Endothelial cell of umbilical vein (primary cell): ENCODE measurements around the gene GP9. TPM values are rescaled to one million over a fixed set of nuclear protein-coding genes. Genes with fewer than 3 reads are reported as not detected.

Experiments used
- Bru-seq: library from RNA; stranded (reverse); fragments of 400-500 nt; gene quantifications from one replicate; lab custom pipeline; 2021; lab: Mats Ljungman, UMichigan
- BruChase-seq, 2 experiments: library from RNA; stranded (reverse); fragments of 400-500 nt; gene quantifications; one replicate each; lab custom pipeline; 2021; lab: Mats Ljungman, UMichigan
- BruUV-seq: library from RNA; stranded (reverse); fragments of 400-500 nt; replicated peaks from 2 replicates; lab custom pipeline; 2021; lab: Mats Ljungman, UMichigan
- CTCF ChIA-PET: fragments of 300-600, 350-600 bp; sonication (Branson Sonifier 250); formaldehyde crosslinking; loops from one replicate; lab custom pipeline; 2021; ENCODE audit warnings: antibody characterized with exemption, inconsistent platforms; lab: Charles Lee
- POLR2A ChIA-PET: fragments of 300-600, 350-600 bp; sonication (Branson Sonifier 250); formaldehyde crosslinking; loops from one replicate; lab custom pipeline; 2021; ENCODE audit warnings: antibody characterized with exemption, inconsistent platforms; lab: Charles Lee
- DNase-seq: peaks from one replicate; pipeline ENCODE4 v3.0.0-alpha.2; 2011; ENCODE audit warnings: low read depth, low spot score
- FAIRE-seq: peaks from 2 replicates; lab custom pipeline; 2011; peaks lifted over from hg19 to GRCh38; lab: Jason Lieb, UNC
- H2AFZ ChIP-seq: 2 replicates; pipeline ENCODE4 v1.6.0; 2012; ENCODE audit warnings: low read depth, low read length, control low read depth, inconsistent platforms
- H3K27ac ChIP-seq: 2 replicates; pipeline ENCODE4 v1.5.1; 2011; ENCODE audit warnings: low read depth, mild to moderate bottlenecking, control low read depth, low read length, moderate library complexity; ENCODE audit not compliant: insufficient read depth
- H3K27me3 ChIP-seq, 2 experiments: 2 replicates each; pipeline versions ENCODE4 v1.6.0 to v1.6.1; 2011; ENCODE audit warnings: low read length in 2 of 2, mixed read lengths in 1 of 2; ENCODE audit not compliant: control insufficient read depth in 2 of 2, insufficient read depth in 2 of 2
- H3K36me3 ChIP-seq, 2 experiments: 2 replicates in 1 of 2; 3 replicates in 1 of 2; pipeline ENCODE4 v1.5.1; 2011; ENCODE audit warnings: low read length in 2 of 2, mild to moderate bottlenecking in 1 of 2, moderate library complexity in 1 of 2; ENCODE audit not compliant: control insufficient read depth in 2 of 2, insufficient read depth in 2 of 2; ENCODE audit errors: extremely low read depth in 1 of 2
- H3K4me1 ChIP-seq: 3 replicates; pipeline ENCODE4 v1.5.1; 2011; ENCODE audit warnings: mild to moderate bottlenecking, low read length; ENCODE audit not compliant: control insufficient read depth, insufficient read depth; ENCODE audit errors: extremely low read depth
- H3K4me2 ChIP-seq: 2 replicates; pipeline ENCODE4 v1.6.1; 2011; ENCODE audit warnings: low read length, control low read depth, mixed read lengths; ENCODE audit not compliant: insufficient read depth
- H3K4me3 ChIP-seq, 3 experiments: fragments of 200-600 bp in 1 of 3; sonication (generic), shearing (Covaris generic) in 1 of 3; replicated peaks in 1 of 3; 2 replicates each; pipeline ENCODE4 v1.5.1; 2011 to 2016; ENCODE audit warnings: control low read depth in 3 of 3, low read length in 3 of 3, mild to moderate bottlenecking in 2 of 3, inconsistent platforms in 1 of 3, low read depth in 1 of 3, moderate library complexity in 1 of 3; ENCODE audit not compliant: insufficient read depth in 1 of 3
- H3K79me2 ChIP-seq: 2 replicates; pipeline ENCODE4 v1.6.0; 2012; ENCODE audit warnings: low read length, inconsistent platforms; ENCODE audit not compliant: control insufficient read depth, insufficient read depth
- H3K9ac ChIP-seq: replicated peaks from 2 replicates; pipeline ENCODE3; 2011; ENCODE audit warnings: low read length, control low read depth; ENCODE audit not compliant: insufficient read depth; ENCODE audit errors: extremely low read depth
- H3K9me1 ChIP-seq: replicated peaks from 3 replicates; pipeline ENCODE4 v1.6.0; 2011; ENCODE audit warnings: mild to moderate bottlenecking, low read length; ENCODE audit not compliant: control insufficient read depth, insufficient read depth; ENCODE audit errors: extremely low read depth
- H3K9me3 ChIP-seq: replicated peaks from 2 replicates; pipeline ENCODE4 v1.5.1; 2012; ENCODE audit warnings: low read length, inconsistent platforms; ENCODE audit not compliant: control insufficient read depth, insufficient read depth
- H4K20me1 ChIP-seq: replicated peaks from 2 replicates; pipeline ENCODE3; 2011; ENCODE audit warnings: mild to moderate bottlenecking, low read length; ENCODE audit not compliant: control insufficient read depth, insufficient read depth; ENCODE audit errors: extremely low read depth
- CTCF ChIP-seq, 2 donors: IDR thresholded peaks; 1 replicate in 1 of 2; 2 replicates in 1 of 2; pipeline ENCODE4 v1.5.1; 2011; ENCODE audit warnings: low read length in 2 of 2, mild to moderate bottlenecking in 2 of 2, moderate library complexity in 2 of 2, control low read depth in 1 of 2, inconsistent platforms in 1 of 2, low read depth in 1 of 2; ENCODE audit not compliant: insufficient read depth in 1 of 2; ENCODE audit errors: extremely low read depth in 1 of 2
- EZH2 ChIP-seq: IDR thresholded peaks from 2 replicates; pipeline ENCODE4 v1.6.1; 2012; ENCODE audit warnings: borderline replicate concordance, low read depth, mild to moderate bottlenecking, moderate library complexity, low read length, inconsistent platforms; ENCODE audit not compliant: severe bottlenecking
- FOS ChIP-seq: IDR thresholded peaks from 2 replicates; pipeline ENCODE4 v1.6.1; 2011; ENCODE audit warnings: mild to moderate bottlenecking, low read length, moderate library complexity, borderline replicate concordance; ENCODE audit not compliant: insufficient read depth
- GATA2 ChIP-seq: IDR thresholded peaks from 2 replicates; pipeline ENCODE4 v1.7.0; 2011; ENCODE audit warnings: low read depth, mild to moderate bottlenecking, moderate library complexity, mixed read lengths, low read length; ENCODE audit not compliant: insufficient read length, insufficient read depth
- JUN ChIP-seq: IDR thresholded peaks from 2 replicates; pipeline ENCODE4 v1.6.1; 2011; ENCODE audit warnings: borderline replicate concordance, low read depth; ENCODE audit not compliant: insufficient read length, insufficient read depth
- MYC ChIP-seq: IDR thresholded peaks from one replicate; pipeline ENCODE4 v1.6.1; 2011; ENCODE audit warnings: mild to moderate bottlenecking, low read depth, low read length
- POLR2A ChIP-seq: IDR thresholded peaks from 2 replicates; pipeline ENCODE4 v1.6.1; 2012; ENCODE audit warnings: low read depth, mild to moderate bottlenecking, control low read depth, low read length
- POLR2AphosphoS5 ChIP-seq: IDR thresholded peaks from 2 replicates; pipeline ENCODE4 v1.6.1; 2012; ENCODE audit warnings: low read depth, mild to moderate bottlenecking, control low read depth, low read length, moderate library complexity; ENCODE audit not compliant: insufficient read depth
- dilution Hi-C: fragments of 300-500 bp; cut with MboI; formaldehyde crosslinking; loops from one replicate; pipeline ENCODE4 v1.15.0; 2019; ENCODE audit warnings: low sequenced_read_pairs; ENCODE audit not compliant: extremely low pct_ligation_motif_present
- intact Hi-C: fragments of 100-400 bp; cut with micrococcal nuclease; formaldehyde crosslinking; loops from one replicate; pipeline ENCODE4 v1.10.0; 2022
- long read RNA-seq: library from polyadenylated mRNA; stranded (forward); transcript quantifications from one replicate; pipeline ENCODE4 v2.0.0, GENCODE V29; 2021
- polyA minus RNA-seq, 3 experiments: library from RNA; depleted of rRNA, polyadenylated mRNA; stranded (reverse); fragments of >200 nt; gene quantifications; 1 replicate in 1 of 3; 2 replicates in 2 of 3; pipeline ENCODE4 v1.2.3, GENCODE V29; 2011
- polyA plus RNA-seq, 4 experiments: library from polyadenylated mRNA; depleted of rRNA in 3 of 4; stranded (reverse) in 3 of 4; unstranded in 1 of 4; fragments of >200 nt; gene quantifications; 2 replicates each; pipeline versions ENCODE4 v1.2.1 to v1.2.3, GENCODE V29; 2011 to 2012; ENCODE audit warnings: missing spikeins in 1 of 4
- total RNA-seq: library from RNA; stranded (reverse); gene quantifications from 2 replicates; pipeline ENCODE4 v1.2.3, GENCODE V29; 2021
- TF ChIP-seq, protein P1 (sequence below): IDR thresholded peaks from 2 replicates; pipeline ENCODE4 v1.6.1; 2011; ENCODE audit not compliant: insufficient read depth, insufficient read length

Gene GP9
- total RNA-seq: not detected in 2 replicates
- not detected in 2 replicates for polyA plus RNA-seq
- not detected in 2 replicates for polyA plus RNA-seq (2011; cell fraction: cytosol; rRNA removed)
- not detected in 2 replicates for polyA plus RNA-seq (2011; cell fraction: nucleus; rRNA removed)
- polyA plus RNA-seq (2012): not detected in 2 replicates
- polyA minus RNA-seq: not detected in 2 replicates
- polyA minus RNA-seq (2011; cell fraction: cytosol; rRNA and poly(A)+ RNA removed): not detected
- polyA minus RNA-seq (2011; cell fraction: nucleus; rRNA and poly(A)+ RNA removed): not detected in 2 replicates
- not detected for Bru-seq, nascent RNA
- not detected for BruChase-seq, experiment 1, labeled RNA remaining after a 6-hour chase
- not detected for BruChase-seq, experiment 2, labeled RNA remaining after a 2-hour chase
- long read RNA-seq: 0 reads

- CTCF ChIA-PET: interaction anchor here (0.8 kb wide), 1 partner anchor 34 kb away, joined by 3 read pairs; no protein-coding TSS in a partner anchor
- Histone ChIP-seq H3K4me3 (no peak within 1 kb of the TSS), H3K9me1 (no peaks in the 10 kb centered on the region), H3K4me1 (no peaks in the 10 kb centered on the region), H3K79me2 (no peaks in the 10 kb centered on the region), H3K9me3 (no peaks in the 10 kb centered on the region), H3K9ac (no peak within 1 kb of the TSS), H3K36me3 (no peaks in the 10 kb centered on the region), H3K27me3 (no peaks in the 10 kb centered on the region), H3K27ac (no peak within 1 kb of the TSS), H2AFZ (no peak within 1 kb of the TSS), H4K20me1 (no peaks in the 10 kb centered on the region), H3K4me2 (no peak within 1 kb of the TSS)
- FAIRE-seq (no peak), DNase-seq (no peak)
- POLR2A ChIA-PET: no interaction called here
- intact Hi-C loops (no loop called here), dilution Hi-C loops (no loop called here)
- BruUV-seq: no TSS peak
- TF ChIP-seq, protein P1, sequence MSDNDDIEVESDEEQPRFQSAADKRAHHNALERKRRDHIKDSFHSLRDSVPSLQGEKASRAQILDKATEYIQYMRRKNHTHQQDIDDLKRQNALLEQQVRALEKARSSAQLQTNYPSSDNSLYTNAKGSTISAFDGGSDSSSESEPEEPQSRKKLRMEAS: no peak
- TF ChIP-seq JUN (no peak), GATA2 (no peak), CTCF (IDR thresholded peaks at IDR 0.05; ENCODE audit: extremely low read depth in 1 of 2, insufficient read depth in 1 of 2, low read depth in 1 of 2, low read length in 2 of 2) (no peak), POLR2AphosphoS5 (no peak), POLR2A (no peak), FOS (no peak), MYC (no peak), EZH2 (no peak)
Observed at GRCh38 chr3:129060276-129061022, at the start of gene GP9. GP9 (plus strand) TSS chr3:129060779; CDS start chr3:129061740, 961 bp downstream.
